HG02938 (cell line): ENCODE data around the gene JUND.

Experiments used
- ATAC-seq: cut with Tn5 transposase; IDR thresholded peaks from one replicate; pipeline ENCODE4 v1.9.1; 2021; ENCODE audit warnings: mild to moderate bottlenecking, moderate library complexity; ENCODE audit not compliant: unreplicated experiment

The JUND gene

DNA sequence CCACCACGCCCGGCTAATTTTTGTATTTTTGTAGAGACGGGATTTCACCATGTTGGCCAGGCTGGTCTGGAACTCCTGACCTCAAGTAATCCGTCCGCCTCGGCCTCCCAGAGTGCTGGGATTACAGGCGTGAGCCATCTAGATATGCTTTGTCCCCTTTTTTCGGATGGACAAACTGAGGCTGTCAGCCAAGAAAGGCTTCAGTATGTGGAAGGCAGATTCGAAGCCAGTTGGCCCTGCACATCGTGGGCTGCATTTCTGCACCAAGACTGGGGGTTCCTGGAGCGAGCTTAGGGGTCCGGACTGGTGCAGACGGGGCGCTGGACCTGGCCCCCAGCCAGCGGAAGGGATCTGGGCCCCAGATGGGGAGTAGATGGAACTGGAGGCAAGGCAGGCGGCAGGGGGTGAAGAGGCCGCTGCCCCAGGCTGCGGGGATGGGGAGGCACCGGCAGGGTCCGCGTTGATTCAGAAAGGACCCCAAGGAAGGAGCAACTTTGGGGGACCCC is 9.7 kb upstream of the JUND start:
- no peak for ATAC-seq

DNA sequence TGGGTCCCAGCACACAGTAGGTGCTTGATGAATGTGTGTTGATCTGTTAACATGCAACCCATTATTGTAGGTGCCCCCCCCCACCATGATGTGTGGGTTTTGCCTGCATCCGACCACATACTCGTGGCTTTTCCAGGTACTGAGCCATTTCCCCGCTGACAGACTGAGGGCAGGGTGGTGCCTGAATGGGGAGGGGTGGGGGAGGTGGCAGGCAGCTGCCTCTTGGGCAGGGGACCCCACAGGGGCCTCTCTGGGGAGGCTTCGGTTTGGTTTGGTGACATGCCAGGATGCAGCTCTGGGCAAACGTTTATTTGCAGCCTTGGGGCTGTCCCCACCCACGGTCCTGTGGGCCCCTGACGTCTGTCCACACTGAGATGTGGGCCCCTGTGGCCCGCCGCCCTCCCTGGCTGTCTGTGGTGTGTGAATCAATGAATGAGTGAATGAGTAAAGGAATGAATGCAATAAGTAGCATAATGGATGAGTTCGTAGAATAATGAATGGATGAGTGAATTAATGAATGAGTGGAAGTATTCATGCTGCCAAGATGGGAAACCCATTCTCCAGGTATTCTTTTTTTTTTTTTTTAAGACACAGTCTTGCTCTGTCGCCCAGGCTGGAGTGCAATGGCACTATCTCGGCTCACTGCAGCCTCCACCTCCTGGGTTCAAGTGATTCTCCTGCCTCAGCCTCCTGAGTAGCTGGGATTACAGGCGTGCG is 9.0 kb upstream of the JUND start:
- peak; percentile 51 for ATAC-seq

DNA sequence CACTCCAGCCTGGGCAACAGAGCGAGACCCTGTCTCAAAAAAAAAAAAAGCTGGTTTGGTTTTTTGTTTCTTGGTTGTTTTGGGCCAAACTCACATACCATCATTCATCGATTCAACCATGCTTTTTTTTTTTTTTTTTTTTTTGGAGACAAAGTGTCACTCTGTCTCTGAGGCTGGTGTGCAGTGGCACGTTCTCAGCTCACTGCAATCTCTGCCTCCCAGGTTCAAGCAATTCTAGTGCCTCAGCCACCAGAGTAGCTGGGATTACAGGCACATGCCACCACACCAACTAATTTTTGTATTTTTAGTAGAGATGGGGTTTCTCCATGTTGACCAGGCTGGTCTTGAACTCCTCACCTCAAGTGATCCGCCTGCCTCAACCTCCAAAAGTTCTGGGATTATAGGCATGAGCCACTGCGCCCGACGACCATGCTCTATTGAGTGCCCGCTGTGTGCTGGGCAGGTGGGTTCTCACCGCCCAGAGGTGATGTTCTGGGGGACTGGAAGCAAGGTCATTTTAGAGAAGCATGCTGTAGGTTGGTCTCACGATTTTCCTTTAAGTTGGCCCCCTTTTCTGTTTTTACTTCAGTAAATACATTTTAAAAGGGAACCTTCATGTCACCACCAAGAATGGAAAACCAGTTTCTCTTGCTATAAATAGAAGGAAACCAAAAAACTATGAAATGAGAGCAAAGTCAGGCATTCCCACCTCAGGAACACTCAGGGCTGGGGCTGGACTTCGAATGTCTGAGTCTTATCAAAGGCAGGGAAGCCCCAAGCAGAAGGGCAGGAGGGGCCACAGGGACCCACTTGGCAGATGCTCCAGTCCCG is 8.3 kb upstream of the JUND start:
- no peak for ATAC-seq

DNA sequence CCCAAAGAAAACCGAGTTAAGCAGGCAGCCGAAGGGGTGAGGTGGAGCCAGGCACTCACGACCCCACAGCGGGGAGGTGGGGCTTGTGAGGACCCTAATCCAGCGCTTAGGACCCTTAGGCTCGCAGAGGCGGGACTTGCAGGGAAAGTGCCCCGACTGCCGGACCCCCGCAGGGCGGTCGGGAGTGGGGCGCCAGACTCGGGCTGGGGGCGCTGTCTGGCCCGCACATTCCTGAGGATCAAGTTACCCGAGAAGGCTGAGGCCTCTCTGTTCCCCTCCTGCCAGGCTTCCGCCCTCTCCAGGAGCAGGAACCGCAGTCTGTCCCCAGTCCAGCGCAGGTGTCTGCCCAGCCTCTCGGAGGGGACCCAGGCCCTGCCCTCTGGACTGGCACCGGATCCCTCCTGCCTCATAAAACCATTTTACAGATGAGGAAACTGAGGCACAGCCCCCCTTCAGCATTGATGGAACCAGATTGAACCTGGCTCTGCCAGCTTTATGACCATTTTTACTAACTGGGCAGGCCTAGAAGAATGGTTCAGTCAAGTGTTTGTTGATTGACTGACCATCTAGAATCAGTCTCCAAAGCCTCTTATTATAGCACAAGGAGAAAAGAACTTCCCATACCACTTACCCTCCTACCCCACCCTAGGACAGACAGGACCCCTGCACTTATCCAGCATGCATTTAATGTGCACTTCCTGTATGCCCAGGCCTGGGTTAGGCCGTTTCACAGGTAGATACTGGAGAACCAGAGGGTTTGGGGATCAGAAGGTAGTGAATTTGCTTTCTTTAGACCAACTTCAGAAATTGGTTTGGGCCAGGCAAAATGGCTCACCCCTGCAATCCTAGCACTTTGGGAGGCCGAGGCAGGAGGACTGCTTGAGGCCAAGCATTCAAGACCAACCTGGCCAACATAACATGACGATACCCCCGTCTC is 6.7 kb upstream of the JUND start:
- no peak for ATAC-seq

DNA sequence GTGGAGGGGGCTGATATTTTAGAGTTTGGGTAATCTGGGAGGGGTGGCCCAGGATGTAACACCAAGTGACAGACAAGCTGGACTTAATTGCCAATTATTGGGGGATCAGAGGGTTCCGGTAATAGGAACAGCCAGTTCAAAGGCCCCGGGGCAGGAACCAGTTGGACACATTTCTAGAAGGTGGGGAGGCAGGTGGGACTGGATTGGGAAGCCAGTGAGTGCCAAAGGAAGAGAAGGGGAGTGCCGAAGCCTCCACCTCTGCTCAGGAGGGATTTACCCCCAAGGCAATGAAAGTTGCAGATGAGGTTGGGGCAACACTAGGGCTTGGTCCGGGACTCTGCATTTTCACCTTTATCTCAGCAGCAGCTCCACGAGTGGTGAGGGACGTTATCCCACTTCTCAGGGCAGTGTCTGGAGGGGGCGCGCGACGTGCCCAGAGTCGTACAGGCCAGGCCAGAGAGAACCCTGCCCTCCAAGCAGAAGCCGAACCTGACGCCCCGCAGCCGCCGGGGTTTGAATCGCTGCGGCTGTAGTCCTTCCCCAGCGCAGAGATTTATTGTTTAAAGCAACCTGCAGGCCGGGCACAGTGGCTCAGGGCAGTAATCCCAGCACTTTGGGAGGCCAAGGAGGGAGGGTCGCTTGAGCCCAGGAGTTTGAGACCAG is 5.7 kb upstream of the JUND start:
- ATAC-seq, result no peak

DNA sequence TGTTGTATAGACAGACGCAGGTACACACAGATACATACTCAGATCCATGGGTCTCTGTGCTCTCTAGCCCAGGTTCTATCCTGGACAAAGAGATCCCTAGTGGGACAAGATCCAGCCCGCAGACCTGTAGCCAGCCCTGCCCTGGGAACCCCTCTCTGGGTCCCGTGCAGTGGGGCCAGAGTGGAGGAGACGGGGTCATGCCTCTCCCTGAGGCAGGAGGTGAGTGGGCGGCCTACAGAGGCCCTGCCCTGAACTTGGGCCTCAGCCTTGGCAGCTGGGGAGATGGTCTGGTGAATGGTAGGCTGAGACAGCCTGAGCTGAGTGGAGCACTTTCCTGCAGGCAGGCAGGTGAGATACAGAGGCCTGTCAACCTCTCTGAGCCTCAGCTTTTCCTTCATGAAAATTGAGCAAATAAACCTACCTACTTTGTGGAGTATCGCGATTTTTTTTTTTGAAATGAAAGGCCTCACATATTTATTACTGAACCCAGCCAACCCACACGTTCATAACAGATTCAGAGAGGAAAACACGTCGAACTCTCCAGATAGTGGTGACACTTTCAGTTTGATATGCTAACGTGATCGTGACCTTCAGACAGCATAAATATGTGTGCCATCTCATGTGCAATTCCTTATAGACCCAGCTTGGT is 3.4 kb upstream of the JUND start:
- ATAC-seq, result no peak

DNA sequence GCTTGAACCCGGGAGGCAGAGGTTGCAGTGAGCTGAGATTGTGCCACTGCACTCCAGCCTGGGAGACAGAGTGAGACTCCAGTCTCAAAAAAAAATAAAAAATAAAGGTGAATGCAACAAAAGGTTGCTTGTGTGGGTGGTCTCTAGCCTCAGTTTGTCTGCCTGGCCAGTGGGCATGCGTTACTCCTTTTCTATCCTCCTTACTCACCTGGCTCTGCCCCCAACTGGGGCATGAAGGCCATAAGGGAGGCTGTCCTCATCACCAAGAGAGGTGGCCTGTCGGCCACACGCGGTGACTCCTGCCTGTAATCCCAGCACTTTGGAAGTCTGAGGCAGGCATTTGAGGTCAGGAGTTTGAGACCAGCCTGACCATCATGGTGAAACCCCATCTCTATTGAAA is 1.9 kb upstream of the JUND start:
- no peak for ATAC-seq

DNA sequence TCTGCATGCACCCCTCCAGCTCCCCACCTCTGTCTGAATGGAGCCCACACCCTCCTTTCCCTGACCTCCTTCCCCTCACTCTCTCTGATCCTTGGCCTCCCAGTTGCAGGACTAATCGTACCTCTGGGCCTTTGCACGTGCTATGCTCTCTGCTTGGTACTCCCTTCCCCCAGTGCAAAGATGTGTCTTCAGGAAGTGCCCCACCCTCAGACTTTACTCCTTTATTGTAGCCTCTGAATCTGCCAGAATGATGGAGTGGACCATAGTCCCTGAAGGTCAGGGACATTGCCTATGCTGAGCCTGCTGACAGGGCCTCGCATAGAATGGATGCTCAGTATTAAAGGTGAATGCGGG is 1.3 kb upstream of the JUND start:
- no peak for ATAC-seq

DNA sequence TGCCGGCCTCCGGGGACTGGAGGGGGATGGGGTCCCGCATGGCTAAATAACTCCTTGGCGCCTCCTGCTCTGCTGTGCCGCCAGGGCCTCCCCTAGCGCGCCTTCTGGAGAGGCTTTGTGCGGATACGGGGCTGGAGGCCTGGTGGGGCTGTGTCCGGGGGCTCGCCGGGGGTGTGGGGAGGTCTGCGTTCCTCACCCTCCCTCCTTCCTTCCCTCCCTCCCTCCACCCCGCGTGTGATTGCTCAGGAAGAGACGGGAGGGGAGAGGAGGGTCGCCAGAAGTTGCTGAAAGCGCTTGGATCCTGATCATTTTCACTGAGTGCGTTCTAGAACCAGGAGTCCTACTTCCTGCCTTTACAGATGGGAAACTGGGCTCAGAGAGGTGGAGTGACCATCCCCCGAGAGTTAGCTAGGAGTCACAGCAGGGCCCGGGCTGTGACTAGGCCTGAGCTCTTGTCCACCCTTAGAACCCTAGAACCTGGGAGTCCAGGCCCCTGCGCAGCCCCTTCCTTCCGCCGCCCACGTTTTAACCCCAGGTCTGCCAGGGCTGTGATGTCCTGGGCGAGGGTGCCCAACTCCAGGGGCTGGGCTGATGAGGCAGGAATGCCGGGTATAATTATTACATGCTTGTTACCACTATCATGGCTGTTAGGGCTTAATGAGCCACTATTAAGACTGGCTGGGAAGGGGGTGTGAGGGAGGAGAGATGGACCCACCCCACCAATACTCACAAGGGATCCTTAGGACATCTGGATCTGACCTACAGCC is 782 bp upstream of the JUND start:
- ATAC-seq, result no peak

DNA sequence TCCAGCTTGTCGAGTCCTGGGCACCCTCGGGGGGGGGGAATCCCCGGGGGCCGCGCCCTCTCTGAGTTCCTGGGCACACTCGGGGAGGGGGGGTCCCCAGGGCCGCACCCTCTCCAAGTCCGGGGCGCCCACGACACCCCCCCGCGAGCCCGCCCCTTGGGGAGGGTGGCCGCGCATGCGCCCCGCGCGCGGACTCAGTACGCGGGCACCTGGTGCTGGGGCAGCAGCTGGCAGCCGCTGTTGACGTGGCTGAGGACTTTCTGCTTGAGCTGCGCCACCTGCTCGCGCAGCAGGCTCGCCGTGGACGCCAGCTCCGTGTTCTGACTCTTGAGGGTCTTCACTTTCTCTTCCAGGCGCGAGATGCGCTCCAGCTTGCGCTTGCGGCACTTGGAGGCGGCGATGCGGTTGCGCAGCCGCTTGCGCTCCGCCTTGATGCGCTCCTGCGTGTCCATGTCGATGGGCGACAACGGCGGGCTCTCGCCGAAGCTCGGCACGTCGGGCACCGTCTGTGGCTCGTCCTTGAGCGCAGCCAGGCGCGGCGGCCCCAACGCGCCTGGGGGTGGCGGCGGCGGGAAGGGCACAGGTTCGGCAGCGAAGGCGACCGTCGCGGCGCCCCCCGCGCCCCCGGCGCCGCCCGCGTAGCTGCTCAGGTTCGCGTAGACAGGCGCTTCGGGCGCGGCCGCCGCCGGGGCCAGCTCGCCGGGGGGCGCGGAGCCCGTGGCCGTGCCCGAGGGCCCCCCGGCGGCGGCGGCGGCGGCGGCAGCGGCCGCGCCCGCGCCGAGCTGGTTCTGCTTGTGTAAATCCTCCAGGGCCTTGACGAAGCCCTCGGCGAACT is 958 bp downstream of the JUND start:
- ATAC-seq, result no peak

DNA sequence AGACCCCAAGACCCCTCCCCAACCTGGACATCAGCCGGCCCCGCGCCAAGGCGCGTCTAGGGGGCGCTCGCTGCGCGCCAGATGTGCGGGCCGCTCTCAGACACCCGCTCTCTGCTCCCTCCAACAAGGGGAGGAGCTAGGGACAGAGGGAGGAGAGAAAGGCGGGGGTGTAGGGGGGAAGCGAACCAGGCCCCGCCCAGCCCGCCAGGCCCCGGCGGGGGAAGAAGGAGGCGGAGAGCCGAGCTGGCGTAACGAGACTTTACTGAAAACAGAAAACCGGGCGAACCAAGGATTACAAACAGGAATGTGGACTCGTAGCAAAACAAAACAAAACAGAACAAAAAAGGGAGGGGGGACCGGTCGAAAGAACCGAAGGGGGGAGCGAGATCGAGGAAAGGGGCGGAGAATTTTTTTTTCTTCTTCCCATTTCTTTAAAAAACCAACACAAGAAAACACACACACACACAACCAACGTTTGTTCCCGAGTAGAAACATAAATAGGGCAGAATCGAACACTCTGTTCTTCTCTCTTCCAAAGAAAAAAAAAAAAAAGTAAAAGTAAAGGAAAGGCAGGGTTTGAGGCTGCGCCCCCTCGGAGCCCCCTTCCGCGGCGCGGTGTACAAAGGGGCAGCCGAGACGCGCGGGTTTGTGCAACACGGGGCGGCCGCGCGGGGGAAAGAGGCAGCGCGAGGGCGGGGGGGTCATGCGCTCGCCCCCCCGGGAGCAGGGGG is 1.7 kb downstream of the JUND start:
- ATAC-seq, result no peak

DNA sequence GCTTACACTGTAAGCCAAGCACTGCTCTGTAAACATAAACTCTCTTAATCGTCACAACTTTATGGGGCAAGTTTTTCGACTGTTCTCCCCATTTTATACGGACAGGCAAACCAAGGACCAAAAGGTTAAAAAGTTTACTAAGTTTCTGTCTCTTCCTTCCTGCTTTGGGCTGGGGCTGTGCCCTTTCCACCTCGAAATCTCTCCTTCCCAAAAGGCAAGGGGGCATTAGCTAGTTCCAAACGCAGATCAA is 2.2 kb downstream of the JUND start:
- ATAC-seq, result no peak

DNA sequence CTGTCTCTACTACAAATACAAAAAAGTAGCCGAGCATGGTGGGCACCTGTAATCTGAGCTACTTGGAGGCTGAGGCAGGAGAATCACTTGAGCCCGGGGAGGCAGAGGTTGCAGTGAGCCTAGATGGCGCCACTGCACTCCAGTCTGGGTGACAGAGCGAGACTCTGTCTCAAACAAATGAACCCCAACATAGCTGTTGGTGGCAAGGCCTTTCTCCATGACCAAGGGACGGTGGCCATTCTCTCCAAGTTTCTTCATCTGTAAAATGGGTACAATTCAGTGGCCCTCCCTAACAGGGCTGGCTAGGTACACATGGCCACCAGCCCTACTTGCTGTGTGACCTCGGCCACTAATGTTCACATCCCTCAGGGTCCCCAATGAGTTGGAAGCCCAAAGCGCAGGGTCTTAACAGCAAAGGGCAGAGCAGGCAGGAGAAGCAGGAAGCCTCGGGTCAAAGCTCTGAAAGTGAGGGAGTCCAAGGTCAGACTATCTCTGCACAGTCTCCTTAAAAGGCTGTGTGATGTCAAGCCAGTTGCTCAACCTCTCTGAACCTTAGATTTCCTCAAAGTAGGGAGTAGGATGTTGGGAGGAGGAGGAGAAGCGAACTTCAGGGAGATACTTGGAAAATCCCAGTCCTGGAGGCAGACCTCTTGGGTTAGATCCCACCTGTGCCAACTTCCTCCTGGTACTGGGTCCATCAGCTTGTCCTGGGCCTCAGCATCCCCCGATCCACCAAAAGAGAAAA is 2.7 kb downstream of the JUND start:
- ATAC-seq, result no peak

DNA sequence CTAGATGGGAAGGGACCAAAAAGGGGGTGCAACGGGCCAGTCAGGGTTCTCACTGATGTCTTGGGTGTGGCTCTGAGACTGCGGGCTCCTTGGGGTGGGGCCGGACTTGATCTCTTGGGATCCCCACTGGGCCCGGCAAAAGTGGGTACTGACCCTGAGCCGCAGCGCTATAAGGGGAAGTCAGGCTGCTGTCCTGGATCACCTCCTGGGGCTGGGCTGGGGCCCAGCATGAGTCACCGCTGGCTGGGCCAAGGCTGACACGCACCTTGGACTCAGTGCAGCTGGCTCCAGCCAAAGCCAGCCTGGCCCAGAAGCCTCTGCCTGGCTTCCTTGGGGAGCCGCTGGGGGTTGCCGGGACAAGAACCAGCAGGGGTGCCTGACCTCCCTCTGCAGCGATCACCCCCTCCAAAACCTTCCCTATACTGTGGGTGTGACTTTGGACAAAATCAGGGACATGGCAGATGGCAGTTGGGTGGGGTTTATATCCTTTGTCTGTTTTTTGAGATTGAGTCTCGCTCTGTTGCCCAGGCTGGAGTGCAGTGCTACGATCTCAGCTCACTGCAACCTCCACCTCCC is 6.6 kb downstream of the JUND start:
- ATAC-seq, result no peak

DNA sequence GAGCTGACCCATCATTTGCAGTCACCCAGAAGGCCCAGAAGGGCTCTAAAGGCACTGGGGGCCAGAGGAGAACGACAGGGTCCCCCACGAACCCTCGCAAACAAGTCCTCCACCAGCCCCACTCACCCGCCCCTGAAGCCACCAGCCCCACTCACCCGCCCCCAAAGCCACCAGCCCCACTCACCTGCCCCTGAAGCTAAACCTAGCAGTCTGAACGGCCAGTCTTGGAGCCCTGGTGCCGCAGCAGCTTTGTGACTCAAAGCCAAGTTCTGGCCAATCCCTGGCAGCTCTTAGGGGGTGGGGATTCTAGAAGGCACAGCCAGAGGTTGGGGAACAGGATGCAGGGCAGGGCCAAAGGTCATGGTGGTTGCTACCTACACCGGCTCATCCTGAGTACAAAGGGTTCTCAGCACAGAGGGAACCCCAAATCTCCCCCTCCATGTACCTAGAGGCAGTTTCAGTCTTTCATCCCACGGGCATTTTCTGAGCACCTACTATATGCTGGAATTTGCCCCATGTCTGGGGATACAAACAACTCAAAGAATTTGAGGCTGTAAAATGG is 7.1 kb downstream of the JUND start, which contains the start of gene IQCN:
IQCN (minus strand) TSS at position 234 of the 562 bp plus-strand sequence. CDS start 4,974 bp downstream, outside the sequence.
- ATAC-seq, result no peak

DNA sequence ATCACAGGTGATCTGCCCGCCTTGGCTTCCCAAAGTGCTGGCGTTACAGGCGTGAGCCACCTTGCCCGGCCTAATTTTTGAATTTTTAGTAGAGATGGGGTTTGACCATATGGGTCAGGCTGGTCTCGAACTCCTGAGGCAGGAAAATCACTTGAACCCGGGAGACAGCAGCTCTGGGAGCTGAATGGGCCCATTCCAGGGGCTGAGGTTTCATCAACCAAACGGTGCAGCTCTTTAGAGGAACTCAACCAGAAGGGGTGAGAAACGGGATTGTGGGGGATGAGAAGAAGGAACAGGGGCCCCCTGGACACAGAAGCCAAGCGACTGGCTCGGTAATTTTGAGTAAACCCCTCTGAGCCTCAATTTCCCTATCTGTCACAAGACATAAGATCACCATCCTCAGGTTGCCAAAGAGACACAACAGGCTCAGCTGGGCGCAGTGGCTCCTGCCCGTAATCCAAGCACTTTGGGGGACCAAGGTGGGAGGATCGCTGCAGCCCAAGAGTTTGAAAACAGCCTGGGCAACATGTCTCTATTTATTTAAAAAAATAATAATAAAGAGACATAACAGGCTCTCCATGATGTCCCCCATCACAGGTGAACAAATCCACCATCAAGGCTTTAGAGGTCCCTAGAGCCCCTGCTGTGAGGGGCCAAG is 7.7 kb downstream of the JUND start:
- no peak for ATAC-seq
